OCI-LY1 (cell line): Measurements from ENCODE around the gene IGFN1.
"Not testable (repeated sequence)": the region's sequence is repeated elsewhere in the genome, so short reads cannot be mapped to it uniquely, and the experiment has no call there.

Experiments used
- H2AFZ ChIP-seq: fragments of 200-600 bp; sonication (generic), shearing (Covaris generic); 2 replicates; pipeline ENCODE4 v1.6.0; 2014; ENCODE audit warnings: antibody characterized with exemption, mild to moderate bottlenecking, low read length
- H3F3A ChIP-seq: fragments of 200-600 bp; sonication (generic), shearing (Covaris generic); 2 replicates; pipeline ENCODE4 v1.6.0; 2014; ENCODE audit warnings: mild to moderate bottlenecking, antibody characterized with exemption, low read length, moderate library complexity; ENCODE audit not compliant: insufficient read depth
- H3K27ac ChIP-seq: fragments of 200-600 bp; sonication (generic); 2 replicates; pipeline ENCODE4 v1.5.1; 2014; ENCODE audit warnings: low read length, mixed run types, mild to moderate bottlenecking, low read depth; ENCODE audit not compliant: poor library complexity, severe bottlenecking
- H3K27me3 ChIP-seq: fragments of 200-600 bp; sonication (generic); 2 replicates; pipeline ENCODE4 v1.6.0; 2014; ENCODE audit warnings: antibody characterized with exemption, mild to moderate bottlenecking, low read length, moderate library complexity; ENCODE audit not compliant: insufficient read depth
- H3K36me3 ChIP-seq: fragments of 200-600 bp; sonication (generic); 2 replicates; pipeline ENCODE4 v1.6.1; 2014; ENCODE audit warnings: mild to moderate bottlenecking, antibody characterized with exemption, low read length, moderate library complexity, mixed read lengths; ENCODE audit not compliant: insufficient read depth
- H3K4me1 ChIP-seq: fragments of 200-600 bp; sonication (generic); 2 replicates; pipeline ENCODE4 v1.5.1; 2014; ENCODE audit warnings: mild to moderate bottlenecking, low read length, moderate library complexity; ENCODE audit not compliant: insufficient read depth, severe bottlenecking
- H3K4me2 ChIP-seq: fragments of 200-600 bp; sonication (generic), shearing (Covaris generic); 2 replicates; pipeline ENCODE4 v1.6.1; 2014; ENCODE audit warnings: low read length
- H3K4me3 ChIP-seq: fragments of 200-600 bp; sonication (generic); 2 replicates; pipeline ENCODE4 v1.5.1; 2014; ENCODE audit warnings: low read length, low read depth, mild to moderate bottlenecking, mixed read lengths; ENCODE audit not compliant: poor library complexity, severe bottlenecking
- H3K79me2 ChIP-seq: fragments of 200-600 bp; shearing (Covaris generic); 2 replicates; pipeline ENCODE4 v1.6.1; 2016; ENCODE audit warnings: mixed run types, low read length, mixed read lengths; ENCODE audit not compliant: insufficient read depth
- H3K9ac ChIP-seq: fragments of 200-600 bp; sonication (generic), shearing (Covaris generic); 2 replicates; pipeline ENCODE4 v1.6.1; 2014; ENCODE audit warnings: mild to moderate bottlenecking, low read length, mixed read lengths
- H3K9me2 ChIP-seq: fragments of 200-600 bp; sonication (generic), shearing (Covaris generic); 2 replicates; pipeline ENCODE4 v1.6.1; 2014; ENCODE audit warnings: low read depth, mild to moderate bottlenecking, low read length, mixed read lengths
- H3K9me3 ChIP-seq: fragments of 200-600 bp; shearing (Covaris generic); 2 replicates; pipeline ENCODE4 v1.6.1; 2014; ENCODE audit warnings: low read length, mixed read lengths
- H4K20me1 ChIP-seq: fragments of 200-600 bp; sonication (generic), shearing (Covaris generic); 2 replicates; pipeline ENCODE4 v1.6.0; 2016; ENCODE audit warnings: mild to moderate bottlenecking, low read length; ENCODE audit not compliant: insufficient read depth
- CTCF ChIP-seq: fragments of 200-600 bp; sonication (generic), shearing (Covaris generic); IDR thresholded peaks from 2 replicates; pipeline ENCODE4 v1.5.1; 2017; ENCODE audit warnings: mild to moderate bottlenecking, antibody characterized with exemption, low read length, moderate library complexity, mixed read lengths
- EZH2 ChIP-seq: fragments of 200-600 bp; sonication (generic), shearing (Covaris generic); IDR thresholded peaks from 2 replicates; pipeline ENCODE4 v1.8.0; 2017; ENCODE audit warnings: borderline replicate concordance, mixed run types, mild to moderate bottlenecking, antibody characterized with exemption, low read length, moderate library complexity, mixed read lengths

Gene IGFN1

DNA sequence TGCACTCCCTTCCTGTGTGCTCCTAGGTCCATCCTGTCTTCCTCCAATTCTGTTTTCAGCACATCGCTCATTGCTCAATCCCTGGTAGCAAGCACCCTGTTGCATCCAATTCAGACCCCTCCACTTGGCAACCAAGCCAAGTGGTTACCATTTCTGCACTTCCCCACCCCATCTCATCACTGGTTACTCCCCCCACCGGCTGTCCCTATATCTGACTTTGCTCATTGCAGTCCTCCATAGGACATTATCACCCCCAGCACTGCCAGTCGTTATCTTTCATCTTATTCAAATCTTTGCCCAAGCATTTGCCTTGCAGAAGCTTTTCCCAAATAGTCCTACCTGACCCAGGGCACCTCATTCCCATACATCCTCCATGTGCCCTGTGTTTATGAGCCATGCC lies 34.3 kb upstream of the IGFN1 start:
- peaks cover 18% of the 10 kb centered on the region for H3K4me1 ChIP-seq
- H3K79me2 ChIP-seq, result no peaks in the 10 kb centered on the region
- H3K36me3 ChIP-seq, result peaks cover 5% of the 10 kb centered on the region
- H3K4me3 ChIP-seq, result no peak overlapping the region
- H3K27me3 ChIP-seq, result no peaks in the 10 kb centered on the region; the same call in 1 of the 2 replicates
- TF ChIP-seq EZH2, result no peak
- TF ChIP-seq CTCF, result no peak
- H3K9ac ChIP-seq, result no peak overlapping the region
- H2AFZ ChIP-seq, result no peak overlapping the region
- H4K20me1 ChIP-seq, result no peaks in the 10 kb centered on the region
- no peaks in the 10 kb centered on the region for H3K9me2 ChIP-seq
- no peak overlapping the region for H3K4me2 ChIP-seq
- H3K27ac ChIP-seq, result no peak overlapping the region
- H3F3A ChIP-seq, result no peaks in the 10 kb centered on the region
- peaks cover 8% of the 10 kb centered on the region; the same call in 1 of the 2 replicates for H3K9me3 ChIP-seq

DNA sequence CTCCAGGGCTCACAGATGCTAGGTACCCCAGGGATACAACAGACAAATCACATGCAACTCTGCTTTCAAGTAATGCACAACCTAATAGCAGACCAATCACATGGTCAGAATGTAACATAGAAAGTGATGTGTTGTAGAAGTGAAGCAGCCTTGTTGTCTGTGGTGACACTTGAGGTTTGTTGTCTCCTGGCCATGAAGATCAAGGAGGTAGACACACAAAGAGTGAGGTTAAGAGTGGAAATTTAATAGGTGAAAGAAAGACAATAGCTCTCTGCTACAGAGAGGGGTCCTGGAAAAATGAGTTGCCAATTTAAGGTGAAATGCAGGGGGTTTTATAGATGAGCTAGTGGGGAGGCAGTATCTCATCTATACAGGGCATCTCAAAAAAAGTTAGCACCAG lies 33.8 kb upstream of the IGFN1 start:
- Histone ChIP-seq H2AFZ (no peak overlapping the region), H3K36me3 (no peaks in the 10 kb centered on the region; the same call in none of the 2 replicates), H3K4me1 (peaks cover 18% of the 10 kb centered on the region), H3K27ac (no peak overlapping the region), H3K9me3 (peaks cover 8% of the 10 kb centered on the region; the same call in 1 of the 2 replicates), H3K4me3 (no peak overlapping the region), H4K20me1 (no peaks in the 10 kb centered on the region), H3K9me2 (no peaks in the 10 kb centered on the region), H3K4me2 (no peak overlapping the region), H3K9ac (no peak overlapping the region), H3K27me3 (no peaks in the 10 kb centered on the region; the same call in 1 of the 2 replicates), H3K79me2 (no peaks in the 10 kb centered on the region), H3F3A (no peaks in the 10 kb centered on the region)
- TF ChIP-seq EZH2 (no peak), CTCF (no peak)

GRCh38 chr1:201157949-201158348 lies 32.7 kb upstream of the IGFN1 start:
- Histone ChIP-seq H3K79me2 (no peaks in the 10 kb centered on the region), H2AFZ (no peak overlapping the region), H3K4me1 (peaks cover 13% of the 10 kb centered on the region), H3K9me2 (no peaks in the 10 kb centered on the region), H3F3A (no peaks in the 10 kb centered on the region), H3K36me3 (no peaks in the 10 kb centered on the region; the same call in 1 of the 2 replicates), H3K4me2 (no peak overlapping the region), H3K9me3 (peaks cover 8% of the 10 kb centered on the region; the same call in 1 of the 2 replicates), H4K20me1 (no peaks in the 10 kb centered on the region), H3K27ac (no peak overlapping the region), H3K27me3 (no peaks in the 10 kb centered on the region; the same call in 1 of the 2 replicates), H3K9ac (no peak overlapping the region), H3K4me3 (no peak overlapping the region)
- TF ChIP-seq CTCF (no peak), EZH2 (no peak)

- H3K4me2 ChIP-seq, H3K27ac ChIP-seq, H3K9ac ChIP-seq, H3K9me2 ChIP-seq, H3K36me3 ChIP-seq, H3F3A ChIP-seq, H3K27me3 ChIP-seq, H4K20me1 ChIP-seq, H3K79me2 ChIP-seq, H3K4me1 ChIP-seq, H3K9me3 ChIP-seq, H3K4me3 ChIP-seq, H2AFZ ChIP-seq: not testable (repeated sequence)
Measured at GRCh38 chr1:201163036-201163435, 27.6 kb upstream of the IGFN1 start.
